Gastroesophageal sphincter (tissue), 3 donors: ENCODE measurements around the gene SSH2.

Experiments used
- POLR2A ChIP-seq, 2 donors: fragments of 450-650 bp; IDR thresholded peaks; one replicate each; pipeline ENCODE4 v1.6.1; 2017; ENCODE audit warnings: antibody characterized with exemption in 2 of 2, mild to moderate bottlenecking in 2 of 2, moderate library complexity in 1 of 2
- POLR2AphosphoS5 ChIP-seq: sonication (generic); formaldehyde crosslinking; IDR thresholded peaks from one replicate; pipeline ENCODE4 v1.6.1; 2017; ENCODE audit warnings: antibody characterized with exemption
- TF ChIP-seq, protein P1 (sequence below), 4 experiments: fragments of 200-600 bp in 2 of 4; fragments of 450-650 bp in 2 of 4; sonication (generic) in 1 of 4; IDR thresholded peaks; one replicate each; pipeline ENCODE4 v1.5.1; 2017 to 2019; ENCODE audit warnings: antibody characterized with exemption in 4 of 4, mild to moderate bottlenecking in 2 of 4, moderate library complexity in 2 of 4

DNA sequence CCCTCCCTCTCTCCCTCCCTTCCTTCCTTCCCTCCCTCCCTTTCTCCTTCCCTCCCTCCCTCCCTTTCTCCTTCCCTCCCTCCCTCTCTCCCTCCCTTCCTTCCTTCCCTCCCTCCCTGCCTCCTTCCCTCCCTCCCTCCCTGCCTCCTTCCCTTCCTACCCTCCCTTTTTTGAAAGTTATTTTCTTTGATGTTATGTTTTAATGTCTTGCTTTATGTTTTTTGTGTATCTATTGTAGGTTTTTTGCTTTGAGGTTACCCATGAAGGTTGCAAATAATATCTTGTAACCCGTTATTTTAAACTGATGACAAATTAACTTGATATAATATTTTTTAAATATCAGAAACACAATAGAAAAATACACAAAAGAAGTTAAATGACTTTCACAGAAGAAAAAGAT, 96.2 kb downstream of the SSH2 start:
- TF ChIP-seq, protein P1, sequence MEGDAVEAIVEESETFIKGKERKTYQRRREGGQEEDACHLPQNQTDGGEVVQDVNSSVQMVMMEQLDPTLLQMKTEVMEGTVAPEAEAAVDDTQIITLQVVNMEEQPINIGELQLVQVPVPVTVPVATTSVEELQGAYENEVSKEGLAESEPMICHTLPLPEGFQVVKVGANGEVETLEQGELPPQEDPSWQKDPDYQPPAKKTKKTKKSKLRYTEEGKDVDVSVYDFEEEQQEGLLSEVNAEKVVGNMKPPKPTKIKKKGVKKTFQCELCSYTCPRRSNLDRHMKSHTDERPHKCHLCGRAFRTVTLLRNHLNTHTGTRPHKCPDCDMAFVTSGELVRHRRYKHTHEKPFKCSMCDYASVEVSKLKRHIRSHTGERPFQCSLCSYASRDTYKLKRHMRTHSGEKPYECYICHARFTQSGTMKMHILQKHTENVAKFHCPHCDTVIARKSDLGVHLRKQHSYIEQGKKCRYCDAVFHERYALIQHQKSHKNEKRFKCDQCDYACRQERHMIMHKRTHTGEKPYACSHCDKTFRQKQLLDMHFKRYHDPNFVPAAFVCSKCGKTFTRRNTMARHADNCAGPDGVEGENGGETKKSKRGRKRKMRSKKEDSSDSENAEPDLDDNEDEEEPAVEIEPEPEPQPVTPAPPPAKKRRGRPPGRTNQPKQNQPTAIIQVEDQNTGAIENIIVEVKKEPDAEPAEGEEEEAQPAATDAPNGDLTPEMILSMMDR (IDR thresholded peaks at IDR 0.05), result no peak
- no peak for TF ChIP-seq POLR2A (IDR thresholded peaks at IDR 0.05)
- TF ChIP-seq POLR2AphosphoS5, result no peak
